GM23338 (cell line): Measurements from ENCODE around the gene PARVG. TPM values are rescaled to one million over a fixed set of nuclear protein-coding genes. Genes with fewer than 3 reads are reported as not detected.

Source experiments
- ATAC-seq: fragments of 200-7000 bp; cut with Tn5 transposase; 3 replicates; pipeline ENCODE4 v1.9.1; 2020
- DNase-seq: peaks from one replicate; pipeline ENCODE4 v3.0.0-alpha.2; 2015; ENCODE audit warnings: low spot score
- H2AFZ ChIP-seq: fragments of 200-600 bp; sonication (generic); 2 replicates; pipeline ENCODE4 v1.8.0; 2016; ENCODE audit warnings: antibody characterized with exemption, mild to moderate bottlenecking, moderate library complexity
- H3F3A ChIP-seq: fragments of 200-600 bp; sonication (generic); replicated peaks from 2 replicates; pipeline ENCODE4 v1.8.0; 2017; ENCODE audit warnings: antibody characterized with exemption, mixed run types, low read depth
- H3K27ac ChIP-seq: fragments of 200-600 bp; sonication (generic); 2 replicates; pipeline ENCODE4 v1.6.1; 2016; ENCODE audit warnings: low read depth
- H3K27me3 ChIP-seq: fragments of 200-600 bp; sonication (generic); 2 replicates; pipeline ENCODE4 v1.8.0; 2016; ENCODE audit warnings: mild to moderate bottlenecking, mixed run types, moderate library complexity; ENCODE audit not compliant: insufficient read depth
- H3K36me3 ChIP-seq: fragments of 200-600 bp; sonication (generic); 2 replicates; pipeline ENCODE4 v1.8.0; 2016; ENCODE audit warnings: mild to moderate bottlenecking; ENCODE audit not compliant: insufficient read depth
- H3K4me1 ChIP-seq: fragments of 200-600 bp; sonication (generic); 2 replicates; pipeline ENCODE4 v1.8.0; 2016; ENCODE audit warnings: mild to moderate bottlenecking, moderate library complexity; ENCODE audit not compliant: insufficient read depth
- H3K4me2 ChIP-seq: fragments of 200-600 bp; sonication (generic); 2 replicates; pipeline ENCODE4 v1.7.1; 2017; ENCODE audit warnings: mixed run types
- H3K4me3 ChIP-seq: fragments of 200-600 bp; sonication (generic); 2 replicates; pipeline ENCODE4 v1.6.1; 2016; ENCODE audit warnings: mixed run types
- H3K79me2 ChIP-seq: fragments of 200-600 bp; sonication (generic); replicated peaks from 2 replicates; pipeline ENCODE4 v1.8.0; 2017; ENCODE audit warnings: mild to moderate bottlenecking; ENCODE audit not compliant: insufficient read depth
- H3K9me2 ChIP-seq: fragments of 200-600 bp; sonication (generic); 2 replicates; pipeline ENCODE4 v1.8.0; 2017; ENCODE audit not compliant: insufficient read depth
- H4K20me1 ChIP-seq: fragments of 200-600 bp; sonication (generic); replicated peaks from 2 replicates; pipeline ENCODE4 v1.8.0; 2017; ENCODE audit warnings: mild to moderate bottlenecking; ENCODE audit not compliant: insufficient read depth
- H3K27ac Mint-ChIP-seq: 2 replicates; pipeline ENCODE4 v1.8.0; 2020; ENCODE audit warnings: inconsistent platforms, mild to moderate bottlenecking, moderate library complexity, mixed read lengths
- H3K27me3 Mint-ChIP-seq: 3 replicates; pipeline ENCODE4 v1.8.0; 2022; ENCODE audit warnings: low read depth, mild to moderate bottlenecking, moderate library complexity, mixed read lengths, inconsistent platforms; ENCODE audit not compliant: insufficient read depth, poor library complexity
- H3K36me3 Mint-ChIP-seq: 3 replicates; pipeline ENCODE4 v1.8.0; 2021; ENCODE audit warnings: low read depth, mild to moderate bottlenecking, inconsistent platforms, moderate library complexity, mixed read lengths
- H3K4me1 Mint-ChIP-seq: 3 replicates; pipeline ENCODE4 v1.8.0; 2020; ENCODE audit warnings: mild to moderate bottlenecking, inconsistent platforms, mixed read lengths
- H3K4me3 Mint-ChIP-seq: 3 replicates; pipeline ENCODE4 v1.8.0; 2021; ENCODE audit warnings: moderate library complexity, mild to moderate bottlenecking, inconsistent platforms, mixed read lengths
- H3K9me3 Mint-ChIP-seq: 3 replicates; pipeline ENCODE4 v1.8.0; 2020; ENCODE audit warnings: moderate library complexity, mild to moderate bottlenecking, inconsistent platforms, mixed read lengths
- EZH2phosphoT487 ChIP-seq: fragments of 200-600 bp; sonication (generic); IDR thresholded peaks from one replicate; pipeline ENCODE4 v1.8.1; 2018; ENCODE audit warnings: antibody characterized with exemption; ENCODE audit not compliant: unreplicated experiment
- JUNB ChIP-seq: IDR thresholded peaks from one replicate; pipeline ENCODE4 v1.6.1; 2016; ENCODE audit warnings: antibody characterized with exemption; ENCODE audit not compliant: unreplicated experiment
- NANOG ChIP-seq: IDR thresholded peaks from 2 replicates; pipeline ENCODE4 v1.6.1; 2016; ENCODE audit warnings: antibody characterized with exemption, borderline replicate concordance
- ZNF114 ChIP-seq: fragments of 250-450 bp; sonication (Bioruptor Pico); IDR thresholded peaks from 2 replicates; pipeline ENCODE4 v1.5.0; 2020; ENCODE audit warnings: mild to moderate bottlenecking, moderate library complexity
- ZNF331 ChIP-seq: fragments of 250-450 bp; sonication (Bioruptor Pico); IDR thresholded peaks from 2 replicates; pipeline ENCODE4 v1.5.0; 2020; ENCODE audit warnings: low read depth, mild to moderate bottlenecking, moderate library complexity
- polyA plus RNA-seq: library from polyadenylated mRNA; unstranded; fragments of >200 nt; fragmentation: Nextera tagmentation; extraction: Ambion mirVana; gene quantifications from 2 replicates; pipeline ENCODE4 v1.2.1, GENCODE V29; 2016
- total RNA-seq: library from RNA; depleted of rRNA; stranded (reverse); fragments of >200 nt; shearing (Covaris generic); gene quantifications from 2 replicates; pipeline ENCODE4 v1.2.3, GENCODE V29; 2014
- TF ChIP-seq, protein P1 (sequence below): fragments of 250-450 bp; sonication (Bioruptor Pico); IDR thresholded peaks from 2 replicates; pipeline ENCODE4 v1.5.0; 2020; ENCODE audit warnings: mild to moderate bottlenecking, moderate library complexity
- TF ChIP-seq, protein P2 (sequence below): IDR thresholded peaks from 2 replicates; pipeline ENCODE4 v1.6.1; 2016; ENCODE audit warnings: antibody characterized with exemption

PARVG gene
- total and polyA plus RNA-seq, 2 experiments from 2014 or later, result 0.14 to 0.31 TPM

DNA sequence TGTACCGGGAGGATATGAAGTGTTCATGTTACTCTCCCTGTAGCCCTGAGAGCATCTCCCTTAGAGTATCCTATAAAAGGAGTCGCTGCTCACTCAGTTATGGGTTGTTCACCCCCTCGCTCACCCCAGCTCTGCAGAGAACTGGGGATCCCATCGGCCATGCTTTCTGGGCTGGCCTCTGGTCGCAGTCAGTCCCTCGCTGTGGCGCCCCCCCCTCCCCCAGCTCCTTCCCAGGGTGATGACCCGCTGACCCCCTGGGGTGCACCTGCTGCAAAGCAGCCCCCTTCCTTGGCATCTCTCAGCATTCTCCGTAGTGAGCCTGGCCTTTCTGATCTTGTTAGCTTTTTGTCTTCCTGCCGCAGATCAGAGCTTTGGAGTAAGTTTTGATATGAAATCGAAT, 10.3 kb upstream of the PARVG start (continued):
- TF ChIP-seq, protein P1, sequence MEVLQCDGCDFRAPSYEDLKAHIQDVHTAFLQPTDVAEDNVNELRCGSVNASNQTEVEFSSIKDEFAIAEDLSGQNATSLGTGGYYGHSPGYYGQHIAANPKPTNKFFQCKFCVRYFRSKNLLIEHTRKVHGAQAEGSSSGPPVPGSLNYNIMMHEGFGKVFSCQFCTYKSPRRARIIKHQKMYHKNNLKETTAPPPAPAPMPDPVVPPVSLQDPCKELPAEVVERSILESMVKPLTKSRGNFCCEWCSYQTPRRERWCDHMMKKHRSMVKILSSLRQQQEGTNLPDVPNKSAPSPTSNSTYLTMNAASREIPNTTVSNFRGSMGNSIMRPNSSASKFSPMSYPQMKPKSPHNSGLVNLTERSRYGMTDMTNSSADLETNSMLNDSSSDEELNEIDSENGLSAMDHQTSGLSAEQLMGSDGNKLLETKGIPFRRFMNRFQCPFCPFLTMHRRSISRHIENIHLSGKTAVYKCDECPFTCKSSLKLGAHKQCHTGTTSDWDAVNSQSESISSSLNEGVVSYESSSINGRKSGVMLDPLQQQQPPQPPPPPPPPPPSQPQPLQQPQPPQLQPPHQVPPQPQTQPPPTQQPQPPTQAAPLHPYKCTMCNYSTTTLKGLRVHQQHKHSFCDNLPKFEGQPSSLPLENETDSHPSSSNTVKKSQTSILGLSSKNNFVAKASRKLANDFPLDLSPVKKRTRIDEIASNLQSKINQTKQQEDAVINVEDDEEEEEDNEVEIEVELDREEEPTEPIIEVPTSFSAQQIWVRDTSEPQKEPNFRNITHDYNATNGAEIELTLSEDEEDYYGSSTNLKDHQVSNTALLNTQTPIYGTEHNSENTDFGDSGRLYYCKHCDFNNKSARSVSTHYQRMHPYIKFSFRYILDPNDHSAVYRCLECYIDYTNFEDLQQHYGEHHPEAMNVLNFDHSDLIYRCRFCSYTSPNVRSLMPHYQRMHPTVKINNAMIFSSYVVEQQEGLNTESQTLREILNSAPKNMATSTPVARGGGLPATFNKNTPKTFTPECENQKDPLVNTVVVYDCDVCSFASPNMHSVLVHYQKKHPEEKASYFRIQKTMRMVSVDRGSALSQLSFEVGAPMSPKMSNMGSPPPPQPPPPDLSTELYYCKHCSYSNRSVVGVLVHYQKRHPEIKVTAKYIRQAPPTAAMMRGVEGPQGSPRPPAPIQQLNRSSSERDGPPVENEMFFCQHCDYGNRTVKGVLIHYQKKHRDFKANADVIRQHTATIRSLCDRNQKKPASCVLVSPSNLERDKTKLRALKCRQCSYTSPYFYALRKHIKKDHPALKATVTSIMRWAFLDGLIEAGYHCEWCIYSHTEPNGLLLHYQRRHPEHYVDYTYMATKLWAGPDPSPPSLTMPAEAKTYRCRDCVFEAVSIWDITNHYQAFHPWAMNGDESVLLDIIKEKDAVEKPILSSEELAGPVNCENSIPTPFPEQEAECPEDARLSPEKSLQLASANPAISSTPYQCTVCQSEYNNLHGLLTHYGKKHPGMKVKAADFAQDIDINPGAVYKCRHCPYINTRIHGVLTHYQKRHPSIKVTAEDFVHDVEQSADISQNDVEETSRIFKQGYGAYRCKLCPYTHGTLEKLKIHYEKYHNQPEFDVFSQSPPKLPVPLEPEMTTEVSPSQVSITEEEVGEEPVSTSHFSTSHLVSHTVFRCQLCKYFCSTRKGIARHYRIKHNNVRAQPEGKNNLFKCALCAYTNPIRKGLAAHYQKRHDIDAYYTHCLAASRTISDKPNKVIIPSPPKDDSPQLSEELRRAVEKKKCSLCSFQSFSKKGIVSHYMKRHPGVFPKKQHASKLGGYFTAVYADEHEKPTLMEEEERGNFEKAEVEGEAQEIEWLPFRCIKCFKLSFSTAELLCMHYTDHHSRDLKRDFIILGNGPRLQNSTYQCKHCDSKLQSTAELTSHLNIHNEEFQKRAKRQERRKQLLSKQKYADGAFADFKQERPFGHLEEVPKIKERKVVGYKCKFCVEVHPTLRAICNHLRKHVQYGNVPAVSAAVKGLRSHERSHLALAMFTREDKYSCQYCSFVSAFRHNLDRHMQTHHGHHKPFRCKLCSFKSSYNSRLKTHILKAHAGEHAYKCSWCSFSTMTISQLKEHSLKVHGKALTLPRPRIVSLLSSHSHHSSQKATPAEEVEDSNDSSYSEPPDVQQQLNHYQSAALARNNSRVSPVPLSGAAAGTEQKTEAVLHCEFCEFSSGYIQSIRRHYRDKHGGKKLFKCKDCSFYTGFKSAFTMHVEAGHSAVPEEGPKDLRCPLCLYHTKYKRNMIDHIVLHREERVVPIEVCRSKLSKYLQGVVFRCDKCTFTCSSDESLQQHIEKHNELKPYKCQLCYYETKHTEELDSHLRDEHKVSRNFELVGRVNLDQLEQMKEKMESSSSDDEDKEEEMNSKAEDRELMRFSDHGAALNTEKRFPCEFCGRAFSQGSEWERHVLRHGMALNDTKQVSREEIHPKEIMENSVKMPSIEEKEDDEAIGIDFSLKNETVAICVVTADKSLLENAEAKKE (CRISPR knock-in tag), result no peak

DNA sequence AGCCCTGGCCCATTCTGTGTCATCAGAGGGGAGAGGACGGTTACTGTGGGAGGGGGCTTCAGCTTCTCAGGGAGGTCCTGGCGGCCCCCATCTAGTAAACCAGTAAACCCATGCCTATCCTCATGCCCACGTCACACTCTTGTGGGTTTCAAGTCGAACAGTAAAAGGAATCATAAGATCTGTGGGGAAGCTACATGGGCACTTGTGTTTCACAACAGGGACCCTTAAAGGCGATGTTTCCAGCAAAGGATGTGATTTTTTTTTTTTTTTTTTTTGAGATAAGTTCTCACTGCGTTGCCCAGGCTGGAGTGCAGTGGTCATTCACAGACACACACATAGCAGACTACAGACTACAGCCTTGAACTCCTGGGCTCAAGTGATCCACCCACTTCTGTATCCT, 9.2 kb upstream of the PARVG start:
- Mint-ChIP-seq H3K27me3 (peaks cover 5% of the 10 kb centered on the region), H3K36me3 (no peaks in the 10 kb centered on the region), H3K4me1 (peaks cover 34% of the 10 kb centered on the region), H3K4me3 (no peak overlapping the region), H3K27ac (no peak overlapping the region), H3K9me3 (no peaks in the 10 kb centered on the region)
- Histone ChIP-seq H3F3A (no peaks in the 10 kb centered on the region), H3K79me2 (no peaks in the 10 kb centered on the region), H3K4me1 (peaks cover 21% of the 10 kb centered on the region), H2AFZ (no peak overlapping the region), H3K27me3 (no peaks in the 10 kb centered on the region), H3K27ac (no peak overlapping the region), H3K4me3 (no peak overlapping the region), H3K36me3 (no peaks in the 10 kb centered on the region), H3K9me2 (no peaks in the 10 kb centered on the region), H3K4me2 (no peak overlapping the region), H4K20me1 (no peaks in the 10 kb centered on the region)
- DNase-seq, result no peak
- no peak for ATAC-seq
- TF ChIP-seq NANOG (no peak), ZNF114 (CRISPR knock-in tag) (no peak), JUNB (no peak), ZNF331 (no peak), EZH2phosphoT487 (no peak)
- TF ChIP-seq, protein P2, sequence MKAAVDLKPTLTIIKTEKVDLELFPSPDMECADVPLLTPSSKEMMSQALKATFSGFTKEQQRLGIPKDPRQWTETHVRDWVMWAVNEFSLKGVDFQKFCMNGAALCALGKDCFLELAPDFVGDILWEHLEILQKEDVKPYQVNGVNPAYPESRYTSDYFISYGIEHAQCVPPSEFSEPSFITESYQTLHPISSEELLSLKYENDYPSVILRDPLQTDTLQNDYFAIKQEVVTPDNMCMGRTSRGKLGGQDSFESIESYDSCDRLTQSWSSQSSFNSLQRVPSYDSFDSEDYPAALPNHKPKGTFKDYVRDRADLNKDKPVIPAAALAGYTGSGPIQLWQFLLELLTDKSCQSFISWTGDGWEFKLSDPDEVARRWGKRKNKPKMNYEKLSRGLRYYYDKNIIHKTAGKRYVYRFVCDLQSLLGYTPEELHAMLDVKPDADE, result no peak
- TF ChIP-seq, protein P1 (CRISPR knock-in tag), result no peak
